A673 (cell line): ENCODE measurements around the gene GOLGA3. TPM values are rescaled to one million over a fixed set of nuclear protein-coding genes. Genes with fewer than 3 reads are reported as not detected.

Experiments used
- BruUV-seq: library from RNA; stranded (reverse); fragments of 400-500 nt; replicated peaks from 2 replicates; lab custom pipeline; 2021; lab: Mats Ljungman, UMichigan
- CTCF ChIA-PET: fragments of 300-600 bp; sonication (Branson Sonifier 250); formaldehyde crosslinking; loops from one replicate; lab custom pipeline; 2022; ENCODE audit warnings: antibody characterized with exemption; lab: Charles Lee
- POLR2A ChIA-PET: fragments of 300-600 bp; sonication (Branson Sonifier 250); formaldehyde crosslinking; loops from one replicate; lab custom pipeline; 2022; ENCODE audit warnings: antibody characterized with exemption; ENCODE audit not compliant: low non-redundant PET; lab: Charles Lee
- DNase-seq: peaks from one replicate; pipeline ENCODE4 v3.0.0-alpha.2; 2015; ENCODE audit warnings: low spot score
- H3K27ac ChIP-seq: fragments of 200-600 bp; sonication (generic); 2 replicates; pipeline ENCODE4 v1.5.1; 2016; ENCODE audit warnings: mixed run types, low read depth, mild to moderate bottlenecking, mixed read lengths, antibody characterized with exemption, low read length; ENCODE audit not compliant: poor library complexity, severe bottlenecking
- H3K27me3 ChIP-seq: fragments of 200-600 bp; sonication (generic); replicated peaks from 2 replicates; pipeline ENCODE4 v1.6.1; 2017; ENCODE audit warnings: mixed run types, low read depth, mild to moderate bottlenecking, mixed read lengths, antibody characterized with exemption, low read length; ENCODE audit not compliant: insufficient read depth, poor library complexity
- H3K36me3 ChIP-seq: fragments of 200-600 bp; sonication (generic); 2 replicates; pipeline ENCODE4 v1.6.1; 2016; ENCODE audit warnings: mixed run types, mild to moderate bottlenecking, mixed read lengths, antibody characterized with exemption, low read length; ENCODE audit not compliant: insufficient read depth, poor library complexity, severe bottlenecking
- H3K4me1 ChIP-seq: fragments of 200-600 bp; sonication (generic); 2 replicates; pipeline ENCODE4 v1.6.1; 2017; ENCODE audit warnings: mixed run types, mild to moderate bottlenecking, mixed read lengths, antibody characterized with exemption, low read length; ENCODE audit not compliant: insufficient read depth, poor library complexity, severe bottlenecking
- H3K4me3 ChIP-seq: fragments of 200-600 bp; sonication (generic); 2 replicates; pipeline ENCODE4 v1.5.1; 2016; ENCODE audit warnings: low read depth, mixed run types, mild to moderate bottlenecking, mixed read lengths, low read length; ENCODE audit not compliant: poor library complexity, severe bottlenecking
- H3K9me3 ChIP-seq: fragments of 200-600 bp; sonication (generic); 2 replicates; pipeline ENCODE4 v1.6.1; 2016; ENCODE audit warnings: mixed run types, low read depth, mild to moderate bottlenecking, mixed read lengths, antibody characterized with exemption, low read length; ENCODE audit not compliant: poor library complexity, severe bottlenecking
- EZH2 ChIP-seq: fragments of 200-600 bp; sonication (generic); IDR thresholded peaks from 2 replicates; pipeline ENCODE4 v1.6.1; 2017; ENCODE audit warnings: borderline replicate concordance, low read depth, mild to moderate bottlenecking, mixed read lengths, antibody characterized with exemption, low read length; ENCODE audit not compliant: poor library complexity, severe bottlenecking
- intact Hi-C: fragments of 100-400 bp; cut with micrococcal nuclease; formaldehyde crosslinking; loops from one replicate; pipeline ENCODE4 v1.10.0; 2022; ENCODE audit not compliant: unreplicated experiment
- total RNA-seq: library from RNA; stranded (reverse); gene quantifications from 2 replicates; pipeline ENCODE4 v1.2.3, GENCODE V29; 2021
- TF ChIP-seq, protein P1 (sequence below): fragments of 300-800, 200-600 bp; sonication (generic); conservative IDR thresholded peaks from 2 replicates; pipeline ENCODE4 v1.5.1; 2017; ENCODE audit warnings: low read depth, mild to moderate bottlenecking, antibody characterized with exemption, low read length, moderate library complexity, mixed read lengths

Gene GOLGA3
- total RNA-seq, 1 experiment from 2014 or later = 58.4 TPM

DNA sequence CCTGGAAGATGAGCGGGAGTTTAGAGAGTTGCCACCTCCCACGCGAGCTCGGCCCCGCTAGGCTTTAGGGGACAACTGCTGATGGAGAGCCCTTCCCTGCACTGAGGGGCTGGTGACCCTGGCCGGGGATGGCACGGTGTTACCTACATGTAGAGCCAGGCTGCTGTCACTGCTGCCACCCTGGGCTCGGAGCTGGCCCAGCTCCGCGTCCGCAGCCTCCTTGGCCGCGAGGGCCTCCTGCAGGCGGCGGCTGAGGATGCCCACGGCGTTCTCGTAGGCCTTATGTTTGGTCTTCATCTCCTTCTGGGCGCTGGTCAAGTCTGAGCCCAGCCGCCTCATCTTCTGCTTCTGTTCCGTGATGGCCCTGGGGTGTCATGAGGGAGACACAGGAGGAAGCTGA is 42.5 kb downstream of the GOLGA3 start:
- Histone ChIP-seq H3K27ac (no peak overlapping the region), H3K9me3 (no peaks in the 10 kb centered on the region), H3K4me3 (no peak overlapping the region), H3K36me3 (peaks cover 34% of the 10 kb centered on the region), H3K27me3 (no peaks in the 10 kb centered on the region), H3K4me1 (no peaks in the 10 kb centered on the region)
- DNase-seq = no peak
- TF ChIP-seq, protein P1, sequence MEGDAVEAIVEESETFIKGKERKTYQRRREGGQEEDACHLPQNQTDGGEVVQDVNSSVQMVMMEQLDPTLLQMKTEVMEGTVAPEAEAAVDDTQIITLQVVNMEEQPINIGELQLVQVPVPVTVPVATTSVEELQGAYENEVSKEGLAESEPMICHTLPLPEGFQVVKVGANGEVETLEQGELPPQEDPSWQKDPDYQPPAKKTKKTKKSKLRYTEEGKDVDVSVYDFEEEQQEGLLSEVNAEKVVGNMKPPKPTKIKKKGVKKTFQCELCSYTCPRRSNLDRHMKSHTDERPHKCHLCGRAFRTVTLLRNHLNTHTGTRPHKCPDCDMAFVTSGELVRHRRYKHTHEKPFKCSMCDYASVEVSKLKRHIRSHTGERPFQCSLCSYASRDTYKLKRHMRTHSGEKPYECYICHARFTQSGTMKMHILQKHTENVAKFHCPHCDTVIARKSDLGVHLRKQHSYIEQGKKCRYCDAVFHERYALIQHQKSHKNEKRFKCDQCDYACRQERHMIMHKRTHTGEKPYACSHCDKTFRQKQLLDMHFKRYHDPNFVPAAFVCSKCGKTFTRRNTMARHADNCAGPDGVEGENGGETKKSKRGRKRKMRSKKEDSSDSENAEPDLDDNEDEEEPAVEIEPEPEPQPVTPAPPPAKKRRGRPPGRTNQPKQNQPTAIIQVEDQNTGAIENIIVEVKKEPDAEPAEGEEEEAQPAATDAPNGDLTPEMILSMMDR = no peak
- no peak for TF ChIP-seq EZH2
- BruUV-seq = no TSS peak
- POLR2A ChIA-PET = no interaction called here
- CTCF ChIA-PET = no interaction called here
- intact Hi-C loops = no loop called here

DNA sequence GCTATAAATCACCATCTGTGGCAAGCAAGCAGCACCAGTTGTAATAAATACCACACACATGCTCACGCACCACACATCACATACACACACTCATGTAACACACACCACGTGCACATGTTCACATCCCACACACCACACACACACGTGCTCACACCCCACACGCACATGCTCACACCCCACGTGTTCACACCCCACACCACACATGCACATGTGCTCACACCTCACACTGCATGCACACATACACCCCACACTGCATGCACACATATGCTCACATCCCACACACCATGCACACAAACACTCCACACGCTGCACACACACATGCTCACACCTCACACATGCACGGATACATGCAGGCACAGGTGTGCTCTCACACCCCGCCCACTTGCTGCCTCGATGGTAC is 44.1 kb downstream of the GOLGA3 start:
- peaks cover 41% of the 10 kb centered on the region for H3K36me3 ChIP-seq
- no peaks in the 10 kb centered on the region for H3K9me3 ChIP-seq
- intact Hi-C loops = no loop called here
- no peak overlapping the region for H3K27ac ChIP-seq
- no peak for DNase-seq
- ChIA-PET CTCF (no interaction called here), POLR2A (no interaction called here)
- H3K4me1 ChIP-seq = no peaks in the 10 kb centered on the region
- BruUV-seq = no TSS peak
- no peak overlapping the region for H3K4me3 ChIP-seq
- no peak for TF ChIP-seq EZH2
- TF ChIP-seq, protein P1 = no peak
- no peaks in the 10 kb centered on the region for H3K27me3 ChIP-seq

DNA sequence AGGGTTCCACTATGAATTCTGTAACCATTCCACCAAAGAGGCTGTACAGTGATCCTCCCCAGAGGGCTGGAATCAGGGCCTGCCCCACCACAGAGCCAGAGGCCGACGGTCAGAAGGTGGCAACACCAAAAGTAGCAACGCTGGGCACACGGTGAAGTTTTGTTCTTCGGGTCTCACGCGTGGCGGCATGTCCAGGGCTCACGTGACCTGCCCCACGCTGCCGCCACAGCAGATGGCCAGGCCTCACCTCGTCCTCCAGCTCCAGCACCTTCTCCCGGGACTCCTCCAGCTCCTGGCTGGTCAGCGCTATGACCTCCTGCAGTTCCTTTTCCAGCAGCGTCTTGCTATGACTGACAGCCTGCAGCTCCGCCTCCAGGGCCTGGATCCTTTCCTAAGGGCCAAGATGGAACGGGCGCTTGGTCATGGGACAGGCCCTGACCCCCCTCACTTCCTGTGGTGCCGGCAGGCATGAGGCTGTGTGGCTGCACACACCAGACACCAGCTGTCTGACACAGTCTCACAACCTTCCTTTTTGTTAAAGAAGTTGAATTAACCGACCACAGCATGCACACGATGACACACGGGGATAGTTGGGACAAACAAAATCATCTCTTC is 44.6 kb downstream of the GOLGA3 start:
- Histone ChIP-seq H3K27me3 (no peaks in the 10 kb centered on the region), H3K36me3 (peaks cover 40% of the 10 kb centered on the region), H3K27ac (no peak overlapping the region), H3K9me3 (no peaks in the 10 kb centered on the region), H3K4me3 (no peak overlapping the region), H3K4me1 (no peaks in the 10 kb centered on the region)
- ChIA-PET CTCF (no interaction called here), POLR2A (no interaction called here)
- DNase-seq = no peak
- no TSS peak for BruUV-seq
- TF ChIP-seq EZH2 = no peak
- TF ChIP-seq, protein P1 = no peak
- intact Hi-C loops = no loop called here
